Suprapubic skin (tissue), 4 donors: ENCODE results near the gene SPPL3. TPM values are rescaled to one million over a fixed set of nuclear protein-coding genes. Genes with fewer than 3 reads are reported as not detected.
"Not testable (repeated sequence)": the region's sequence is repeated elsewhere in the genome, so short reads cannot be mapped to it uniquely, and the experiment has no call there.

Experiments
- DNase-seq, 2 donors: peaks; one replicate each; pipeline ENCODE4 v3.0.0-alpha.2; 2019; ENCODE audit warnings: low spot score in 2 of 2
- H3K27ac ChIP-seq: fragments of 200-600 bp; sonication (generic); one replicate; pipeline ENCODE4 v1.5.1; 2019
- H3K27me3 ChIP-seq: fragments of 200-600 bp; sonication (generic); one replicate; pipeline ENCODE4 v1.5.1; 2019
- H3K36me3 ChIP-seq: fragments of 200-600 bp; sonication (generic); one replicate; pipeline ENCODE4 v1.5.1; 2019
- H3K4me1 ChIP-seq: fragments of 200-600 bp; sonication (generic); one replicate; pipeline ENCODE4 v1.5.1; 2019
- H3K4me3 ChIP-seq: fragments of 200-600 bp; sonication (generic); one replicate; pipeline ENCODE4 v1.5.1; 2019; ENCODE audit warnings: mild to moderate bottlenecking
- H3K9me3 ChIP-seq: fragments of 200-600 bp; sonication (generic); one replicate; pipeline ENCODE4 v1.5.1; 2019
- EP300 ChIP-seq: sonication (generic); formaldehyde crosslinking; IDR thresholded peaks from one replicate; pipeline ENCODE4 v1.6.1; 2017; ENCODE audit warnings: antibody characterized with exemption
- POLR2A ChIP-seq, 2 donors: fragments of 450-650 bp; IDR thresholded peaks; one replicate each; pipeline ENCODE4 v1.6.1; 2017; ENCODE audit warnings: antibody characterized with exemption in 2 of 2, mild to moderate bottlenecking in 2 of 2, moderate library complexity in 2 of 2
- POLR2AphosphoS5 ChIP-seq, 3 donors: sonication (generic); formaldehyde crosslinking; IDR thresholded peaks; one replicate each; pipeline ENCODE4 v1.6.1; 2017; ENCODE audit warnings: antibody characterized with exemption in 3 of 3
- WGBS: methylation state at CpG from one replicate; pipeline ENCODE4 v1.1.5; 2018; 5-methylcytosine and 5-hydroxymethylcytosine counted together
- total RNA-seq, 4 donors: library from RNA; depleted of rRNA; stranded (reverse); fragments of >200 nt; gene quantifications; one replicate each; pipeline ENCODE4 v1.1.0, GENCODE V29; 2016
- TF ChIP-seq, protein P1 (sequence below), 2 donors: fragments of 200-600 bp in 1 of 2; fragments of 450-650 bp in 1 of 2; sonication (generic) in 1 of 2; IDR thresholded peaks; one replicate each; pipeline ENCODE4 v1.5.1; 2016 to 2019; ENCODE audit warnings: antibody characterized with exemption in 2 of 2, mild to moderate bottlenecking in 1 of 2, moderate library complexity in 1 of 2

SPPL3 gene
- total RNA-seq, 4 donors from 2014 or later = 64.7 to 91.8 (median 70.6) TPM

DNA sequence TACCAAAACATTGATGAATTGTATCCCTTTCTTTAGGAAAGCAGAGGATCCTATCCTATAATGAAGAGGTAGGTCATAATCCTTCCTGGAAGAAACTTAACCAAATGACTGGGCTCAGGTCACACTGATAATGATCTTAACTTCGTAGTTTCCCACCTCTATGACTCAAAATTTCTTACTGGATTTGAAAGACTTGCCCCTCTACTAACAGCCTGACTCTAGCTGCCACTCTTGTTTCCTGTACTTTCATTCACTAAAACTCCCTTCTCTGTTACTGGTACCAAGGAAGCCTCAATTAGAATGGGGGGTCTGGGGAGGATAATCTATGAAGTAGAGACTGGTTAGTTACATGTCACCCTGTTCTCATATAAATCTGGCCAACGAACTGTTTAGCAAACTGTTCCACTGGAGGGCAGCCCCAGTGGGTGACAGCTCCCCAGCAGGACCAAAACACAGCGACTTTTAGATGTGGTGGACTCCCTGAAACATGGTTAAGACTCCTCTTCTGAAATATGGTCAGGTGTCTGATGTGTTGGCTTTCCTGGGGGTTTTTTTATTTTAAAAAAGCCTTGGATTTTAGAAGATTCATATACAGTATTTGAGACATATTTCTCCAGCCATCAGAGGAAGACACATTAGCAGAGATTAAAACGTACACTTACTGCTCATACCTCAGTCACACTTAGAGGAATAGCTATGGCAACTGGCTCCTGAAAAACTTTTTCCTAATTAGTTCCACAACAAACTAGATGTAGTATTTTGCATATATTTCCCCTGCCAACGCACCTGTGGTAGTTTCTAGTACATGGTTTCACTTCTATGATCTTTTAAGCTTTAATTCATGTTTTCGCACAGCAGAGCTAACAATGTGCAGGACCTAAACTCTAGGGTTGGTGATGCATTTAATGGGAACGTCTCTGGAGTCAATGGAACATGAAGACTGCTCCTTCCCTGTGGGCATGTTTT is 106.2 kb downstream of the SPPL3 start:
- TF ChIP-seq POLR2AphosphoS5 (IDR thresholded peaks at IDR 0.05) (no peak), POLR2A (IDR thresholded peaks at IDR 0.05) (no peak), EP300 (no peak)
- TF ChIP-seq, protein P1, sequence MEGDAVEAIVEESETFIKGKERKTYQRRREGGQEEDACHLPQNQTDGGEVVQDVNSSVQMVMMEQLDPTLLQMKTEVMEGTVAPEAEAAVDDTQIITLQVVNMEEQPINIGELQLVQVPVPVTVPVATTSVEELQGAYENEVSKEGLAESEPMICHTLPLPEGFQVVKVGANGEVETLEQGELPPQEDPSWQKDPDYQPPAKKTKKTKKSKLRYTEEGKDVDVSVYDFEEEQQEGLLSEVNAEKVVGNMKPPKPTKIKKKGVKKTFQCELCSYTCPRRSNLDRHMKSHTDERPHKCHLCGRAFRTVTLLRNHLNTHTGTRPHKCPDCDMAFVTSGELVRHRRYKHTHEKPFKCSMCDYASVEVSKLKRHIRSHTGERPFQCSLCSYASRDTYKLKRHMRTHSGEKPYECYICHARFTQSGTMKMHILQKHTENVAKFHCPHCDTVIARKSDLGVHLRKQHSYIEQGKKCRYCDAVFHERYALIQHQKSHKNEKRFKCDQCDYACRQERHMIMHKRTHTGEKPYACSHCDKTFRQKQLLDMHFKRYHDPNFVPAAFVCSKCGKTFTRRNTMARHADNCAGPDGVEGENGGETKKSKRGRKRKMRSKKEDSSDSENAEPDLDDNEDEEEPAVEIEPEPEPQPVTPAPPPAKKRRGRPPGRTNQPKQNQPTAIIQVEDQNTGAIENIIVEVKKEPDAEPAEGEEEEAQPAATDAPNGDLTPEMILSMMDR (IDR thresholded peaks at IDR 0.05) = no peak
- Histone ChIP-seq H3K4me3 (no peak overlapping the region), H3K27me3 (no peaks in the 10 kb centered on the region), H3K36me3 (peaks cover 8% of the 10 kb centered on the region), H3K9me3 (no peaks in the 10 kb centered on the region), H3K27ac (no peak overlapping the region), H3K4me1 (peaks cover 24% of the 10 kb centered on the region)
- no peak for DNase-seq
- WGBS = 73% methylated on average over 7 of the region's 7 CpGs

DNA sequence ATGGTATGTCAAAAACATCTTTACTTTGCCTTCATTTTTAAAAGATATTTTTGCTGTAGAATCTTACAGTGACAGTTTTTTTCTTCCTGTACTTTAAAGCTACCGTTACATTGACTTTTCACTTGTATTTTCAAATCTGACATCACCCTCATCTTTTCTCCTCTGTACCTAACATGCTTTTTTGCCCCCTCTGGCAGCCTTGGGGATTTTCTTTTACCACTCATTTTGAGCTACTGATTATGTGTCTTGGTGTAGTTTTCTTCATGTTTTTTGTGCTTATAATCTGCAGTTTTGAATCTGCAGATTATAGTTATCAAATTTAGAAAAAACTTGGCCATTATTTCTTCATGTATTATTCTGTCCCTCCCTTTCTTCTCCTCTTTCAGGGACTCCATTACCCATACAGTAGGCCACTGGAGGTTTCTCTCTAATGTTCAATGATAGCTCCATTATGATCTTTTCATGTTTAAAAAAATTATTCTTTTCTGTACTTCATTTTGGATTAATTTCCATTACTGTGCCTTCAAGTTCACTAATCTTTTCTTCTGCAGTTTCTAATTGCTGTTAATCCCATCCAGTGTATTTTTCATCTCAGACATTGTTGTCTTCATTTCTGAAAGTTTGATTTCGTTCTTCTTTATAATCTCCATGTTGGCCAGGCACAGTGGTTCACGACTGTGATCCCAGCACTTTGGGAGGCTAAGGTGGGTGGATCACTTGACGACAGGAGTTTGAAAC is 108.5 kb downstream of the SPPL3 start:
- Histone ChIP-seq H3K27ac (no peak overlapping the region), H3K9me3 (no peaks in the 10 kb centered on the region), H3K4me3 (no peak overlapping the region), H3K36me3 (peaks cover 8% of the 10 kb centered on the region), H3K27me3 (no peaks in the 10 kb centered on the region), H3K4me1 (peaks cover 12% of the 10 kb centered on the region)
- DNase-seq = no peak
- WGBS = 97% methylated on average over 4 of the region's 4 CpGs
- TF ChIP-seq, protein P1 (IDR thresholded peaks at IDR 0.05) = no peak
- no peak for TF ChIP-seq EP300
- no peak for TF ChIP-seq POLR2AphosphoS5 (IDR thresholded peaks at IDR 0.05)

DNA sequence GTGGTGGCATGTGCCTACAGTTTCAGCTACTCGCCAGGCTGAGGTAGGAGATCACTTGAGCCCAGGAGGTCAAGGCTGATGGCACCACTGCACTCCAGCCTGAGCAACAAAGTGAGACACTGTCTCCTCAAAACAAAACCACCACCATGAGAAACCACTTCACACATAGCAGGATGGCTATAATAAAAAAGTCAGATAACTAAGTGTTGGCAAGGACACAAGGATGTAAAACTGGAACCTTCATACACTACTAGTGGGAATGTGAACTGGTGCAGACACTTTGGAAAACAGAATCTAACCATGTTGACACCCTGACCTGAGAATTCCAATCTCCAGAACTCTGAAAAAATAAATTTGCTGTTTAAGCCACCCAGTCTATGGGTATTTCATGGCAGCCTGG is 110.8 kb downstream of the SPPL3 start:
- Histone ChIP-seq H3K27me3 (no peaks in the 10 kb centered on the region), H3K4me3 (no peak overlapping the region), H3K27ac (no peak overlapping the region), H3K9me3 (no peaks in the 10 kb centered on the region), H3K4me1 (peaks cover 3% of the 10 kb centered on the region), H3K36me3 (peaks cover 15% of the 10 kb centered on the region)
- TF ChIP-seq POLR2A (IDR thresholded peaks at IDR 0.05) (no peak), EP300 (no peak), POLR2AphosphoS5 (IDR thresholded peaks at IDR 0.05) (no peak)
- TF ChIP-seq, protein P1 (IDR thresholded peaks at IDR 0.05) = no peak
- 100% methylated on average over 1 of the region's 1 CpG for WGBS
- no peak for DNase-seq

DNA sequence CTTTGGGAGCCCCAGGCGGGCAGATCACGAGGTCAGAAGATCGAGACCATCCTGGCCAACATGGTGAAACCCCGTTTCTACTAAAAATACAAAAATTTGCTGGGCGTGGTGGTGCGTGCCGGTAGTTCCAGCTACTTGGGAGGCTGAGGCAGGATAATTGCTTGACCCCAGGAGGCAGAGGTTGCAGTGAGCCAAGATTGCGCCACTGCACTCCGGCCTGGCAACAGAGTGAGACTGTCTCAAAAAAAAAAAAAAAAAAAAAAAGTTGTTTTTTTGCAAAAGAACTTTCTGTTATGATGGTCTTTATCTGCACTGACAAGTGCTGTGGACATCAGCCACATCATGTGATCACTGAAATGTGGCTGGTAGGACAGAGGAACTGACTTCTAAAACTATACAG is 111.7 kb downstream of the SPPL3 start:
- H3K27ac ChIP-seq, H3K9me3 ChIP-seq, H3K4me3 ChIP-seq, H3K27me3 ChIP-seq, DNase-seq, H3K4me1 ChIP-seq: not testable (repeated sequence)
- WGBS = 86% methylated on average over 9 of the region's 9 CpGs
- peaks cover 18% of the 10 kb centered on the region for H3K36me3 ChIP-seq

DNA sequence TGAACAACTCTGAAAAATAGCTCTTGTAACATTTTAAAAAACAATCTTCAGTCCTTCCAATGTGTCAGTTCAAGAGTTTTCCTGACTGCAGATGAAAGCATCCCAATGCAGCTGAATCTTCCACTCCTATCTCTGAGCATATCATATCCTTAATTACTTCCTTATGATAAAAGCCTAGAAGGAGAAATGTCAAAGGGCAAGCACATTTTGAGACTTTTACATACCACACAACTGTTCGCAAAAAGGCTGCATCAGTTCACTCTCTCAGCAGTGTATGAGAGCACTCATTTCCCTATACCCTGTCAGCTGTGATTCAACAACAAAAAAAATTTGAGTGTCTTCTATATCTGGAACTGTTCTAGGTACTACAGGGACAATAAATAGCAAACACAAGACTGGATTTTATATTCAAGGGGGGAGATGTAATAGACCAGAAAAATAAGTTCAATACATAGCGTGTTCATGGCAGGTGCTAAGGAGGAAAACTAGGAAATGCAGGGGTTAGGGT is 112.4 kb downstream of the SPPL3 start:
- WGBS = 81% methylated on average over 2 of the region's 2 CpGs
- Histone ChIP-seq H3K9me3 (no peaks in the 10 kb centered on the region), H3K36me3 (peaks cover 18% of the 10 kb centered on the region), H3K27me3 (no peaks in the 10 kb centered on the region), H3K4me3 (no peak overlapping the region), H3K4me1 (peaks cover 3% of the 10 kb centered on the region), H3K27ac (no peak overlapping the region)
- TF ChIP-seq EP300 (no peak), POLR2AphosphoS5 (IDR thresholded peaks at IDR 0.05) (no peak), POLR2A (IDR thresholded peaks at IDR 0.05) (no peak)
- TF ChIP-seq, protein P1 (IDR thresholded peaks at IDR 0.05) = no peak
- no peak for DNase-seq
